Activated gamma-delta T cell treated with anti-CD3 and anti-CD28 coated beads, Interleukin-2, amount 50 U/mL, for 16 hours (primary cell): ENCODE measurements around the gene CEND1.
A peak's percentile ranks its signal among the peaks of the same experiment; 100 is the strongest.

Experiments
- DNase-seq: peaks from one replicate; pipeline ENCODE4 v3.0.0-alpha.2; 2020; ENCODE audit warnings: low read depth

CEND1 gene

GRCh38 chr11:789943-790342, at the start of gene CEND1:
Gene CEND1 (minus strand): TSS chr11:790090. CDS start chr11:788576, 1,514 bp downstream.
- DNase-seq, result no peak

- no peak for DNase-seq
These were observed 49.4 kb upstream of the CEND1 start for GRCh38 chr11:839280-839623.

GRCh38 chr11:838441-839279, 48.8 kb upstream of the CEND1 start:
- DNase-seq, result no peak

- no peak for DNase-seq
These were observed 48.1 kb upstream of the CEND1 start for GRCh38 chr11:837990-838307.

- no peak for DNase-seq
These were observed 47.5 kb upstream of the CEND1 start for GRCh38 chr11:837189-837989.

- no peak for DNase-seq
These were observed 46.8 kb upstream of the CEND1 start for GRCh38 chr11:836700-837099.

- no peak for DNase-seq
These were observed 46.4 kb upstream of the CEND1 start for GRCh38 chr11:836274-836673.

- no peak for DNase-seq
These were observed 44.8 kb upstream of the CEND1 start for GRCh38 chr11:834371-835316.

- no peak for DNase-seq
These were observed 44.0 kb upstream of the CEND1 start for GRCh38 chr11:833849-834311.

GRCh38 chr11:833114-833791, 43.4 kb upstream of the CEND1 start:
- DNase-seq, result no peak

- no peak for DNase-seq
These were observed 42.7 kb upstream of the CEND1 start, which contains the start of gene CD151 for GRCh38 chr11:832529-833113. Gene CD151 (plus strand): TSS chr11:832952. CDS start chr11:836070, 3,118 bp downstream.

- DNase-seq, result no peak
These were observed 42.2 kb upstream of the CEND1 start for GRCh38 chr11:831961-832528.

- no peak for DNase-seq
These were observed 41.4 kb upstream of the CEND1 start for GRCh38 chr11:831118-831864.

- peak; percentile 50 for DNase-seq
These were observed 40.6 kb upstream of the CEND1 start for GRCh38 chr11:830295-831117.

GRCh38 chr11:829847-830294, 40.0 kb upstream of the CEND1 start:
- no peak for DNase-seq

- no peak for DNase-seq
These were observed 39.4 kb upstream of the CEND1 start for GRCh38 chr11:829176-829846.

- no peak for DNase-seq
These were observed 38.8 kb upstream of the CEND1 start for GRCh38 chr11:828506-829175.

GRCh38 chr11:827897-828192, 38.0 kb upstream of the CEND1 start, which contains the start of gene CRACR2B:
Gene CRACR2B (plus strand): TSS chr11:827919. CDS start chr11:828608, 689 bp downstream.
- DNase-seq, result no peak
